Measurements from ENCODE around the gene NCOA7. TPM values are rescaled to one million over a fixed set of nuclear protein-coding genes. Genes with fewer than 3 reads are reported as not detected.
A peak's percentile ranks its signal among the peaks of the same experiment; 100 is the strongest.

The NCOA7 gene
- total and polyA plus RNA-seq, 9 of the 15 experiments (the other 6 are each of a cell fraction or from before 2014, with no cell fraction given), result 5.8 to 14.6 (median 9.3) TPM

GRCh38 chr6:125780540-125781313 is 10.0 kb upstream of the NCOA7 start (continued):
- peak; percentile 72; the same call in 1 of the 2 replicates for TF ChIP-seq JUN (IDR thresholded peaks at IDR 0.05; ENCODE audit: borderline replicate concordance, low read depth, low read length)
- TF ChIP-seq JUN (CRISPR knock-in tag; IDR thresholded peaks at IDR 0.05; ENCODE audit: borderline replicate concordance), result 0 out of 2 replicates have a peak, but pooled peaks have one; percentile 70
- no peak for TF ChIP-seq TAF15 (IDR thresholded peaks at IDR 0.05; ENCODE audit: low read depth, low read length)
- TF ChIP-seq DLX4 (CRISPR knock-in tag; IDR thresholded peaks at IDR 0.05), result no peak
- TF ChIP-seq ADNP (tag; IDR thresholded peaks at IDR 0.05), result no peak
- TF ChIP-seq FOXK1 (CRISPR knock-in tag; IDR thresholded peaks at IDR 0.05; ENCODE audit: borderline replicate concordance), result peak; percentile 91; the same call in 1 of the 2 replicates
- TF ChIP-seq HMBOX1 (IDR thresholded peaks at IDR 0.05), result no peak; the same call in none of the 2 replicates
- TF ChIP-seq ZNF444 (CRISPR knock-in tag; IDR thresholded peaks at IDR 0.05), result no peak
- no peak for TF ChIP-seq NCOA1 (IDR thresholded peaks at IDR 0.05; ENCODE audit: low read depth)
- no peak for TF ChIP-seq ZNF41 (CRISPR knock-in tag; conservative IDR thresholded peaks at IDR 0.05)
- TF ChIP-seq IRF2 (CRISPR knock-in tag; IDR thresholded peaks at IDR 0.05), result no peak
- no peak for TF ChIP-seq RBM39 (optimal IDR thresholded peaks at IDR 0.05; ENCODE audit: low read depth, low read length)
- TF ChIP-seq TFAM (CRISPR knock-in tag; conservative IDR thresholded peaks at IDR 0.05), result no peak
- TF ChIP-seq, protein P1, sequence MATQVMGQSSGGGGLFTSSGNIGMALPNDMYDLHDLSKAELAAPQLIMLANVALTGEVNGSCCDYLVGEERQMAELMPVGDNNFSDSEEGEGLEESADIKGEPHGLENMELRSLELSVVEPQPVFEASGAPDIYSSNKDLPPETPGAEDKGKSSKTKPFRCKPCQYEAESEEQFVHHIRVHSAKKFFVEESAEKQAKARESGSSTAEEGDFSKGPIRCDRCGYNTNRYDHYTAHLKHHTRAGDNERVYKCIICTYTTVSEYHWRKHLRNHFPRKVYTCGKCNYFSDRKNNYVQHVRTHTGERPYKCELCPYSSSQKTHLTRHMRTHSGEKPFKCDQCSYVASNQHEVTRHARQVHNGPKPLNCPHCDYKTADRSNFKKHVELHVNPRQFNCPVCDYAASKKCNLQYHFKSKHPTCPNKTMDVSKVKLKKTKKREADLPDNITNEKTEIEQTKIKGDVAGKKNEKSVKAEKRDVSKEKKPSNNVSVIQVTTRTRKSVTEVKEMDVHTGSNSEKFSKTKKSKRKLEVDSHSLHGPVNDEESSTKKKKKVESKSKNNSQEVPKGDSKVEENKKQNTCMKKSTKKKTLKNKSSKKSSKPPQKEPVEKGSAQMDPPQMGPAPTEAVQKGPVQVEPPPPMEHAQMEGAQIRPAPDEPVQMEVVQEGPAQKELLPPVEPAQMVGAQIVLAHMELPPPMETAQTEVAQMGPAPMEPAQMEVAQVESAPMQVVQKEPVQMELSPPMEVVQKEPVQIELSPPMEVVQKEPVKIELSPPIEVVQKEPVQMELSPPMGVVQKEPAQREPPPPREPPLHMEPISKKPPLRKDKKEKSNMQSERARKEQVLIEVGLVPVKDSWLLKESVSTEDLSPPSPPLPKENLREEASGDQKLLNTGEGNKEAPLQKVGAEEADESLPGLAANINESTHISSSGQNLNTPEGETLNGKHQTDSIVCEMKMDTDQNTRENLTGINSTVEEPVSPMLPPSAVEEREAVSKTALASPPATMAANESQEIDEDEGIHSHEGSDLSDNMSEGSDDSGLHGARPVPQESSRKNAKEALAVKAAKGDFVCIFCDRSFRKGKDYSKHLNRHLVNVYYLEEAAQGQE (IDR thresholded peaks at IDR 0.05; ENCODE audit: borderline replicate concordance), result no peak
- TF ChIP-seq, protein P1 (CRISPR knock-in tag; IDR thresholded peaks at IDR 0.05; ENCODE audit: low read depth), result no peak
- TF ChIP-seq, protein P2, sequence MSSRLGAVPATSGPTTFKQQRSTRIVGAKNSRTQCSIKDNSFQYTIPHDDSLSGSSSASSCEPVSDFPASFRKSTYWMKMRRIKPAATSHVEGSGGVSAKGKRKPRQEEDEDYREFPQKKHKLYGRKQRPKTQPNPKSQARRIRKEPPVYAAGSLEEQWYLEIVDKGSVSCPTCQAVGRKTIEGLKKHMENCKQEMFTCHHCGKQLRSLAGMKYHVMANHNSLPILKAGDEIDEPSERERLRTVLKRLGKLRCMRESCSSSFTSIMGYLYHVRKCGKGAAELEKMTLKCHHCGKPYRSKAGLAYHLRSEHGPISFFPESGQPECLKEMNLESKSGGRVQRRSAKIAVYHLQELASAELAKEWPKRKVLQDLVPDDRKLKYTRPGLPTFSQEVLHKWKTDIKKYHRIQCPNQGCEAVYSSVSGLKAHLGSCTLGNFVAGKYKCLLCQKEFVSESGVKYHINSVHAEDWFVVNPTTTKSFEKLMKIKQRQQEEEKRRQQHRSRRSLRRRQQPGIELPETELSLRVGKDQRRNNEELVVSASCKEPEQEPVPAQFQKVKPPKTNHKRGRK (tag; IDR thresholded peaks at IDR 0.05), result peak; percentile 25; the same call in 1 of the 2 replicates
- TF ChIP-seq NR2C2 (CRISPR knock-in tag; IDR thresholded peaks at IDR 0.05), result peak; percentile 80
- peak; percentile 85 for TF ChIP-seq NR2C2 (tag; IDR thresholded peaks at IDR 0.05)
